ENCODE measurements around the gene TGFBR2. TPM values are rescaled to one million over a fixed set of nuclear protein-coding genes. Genes with fewer than 3 reads are reported as not detected.

The TGFBR2 gene
- total RNA-seq, 2 experiments from 2014 or later: 57.8 to 58.1 TPM

DNA sequence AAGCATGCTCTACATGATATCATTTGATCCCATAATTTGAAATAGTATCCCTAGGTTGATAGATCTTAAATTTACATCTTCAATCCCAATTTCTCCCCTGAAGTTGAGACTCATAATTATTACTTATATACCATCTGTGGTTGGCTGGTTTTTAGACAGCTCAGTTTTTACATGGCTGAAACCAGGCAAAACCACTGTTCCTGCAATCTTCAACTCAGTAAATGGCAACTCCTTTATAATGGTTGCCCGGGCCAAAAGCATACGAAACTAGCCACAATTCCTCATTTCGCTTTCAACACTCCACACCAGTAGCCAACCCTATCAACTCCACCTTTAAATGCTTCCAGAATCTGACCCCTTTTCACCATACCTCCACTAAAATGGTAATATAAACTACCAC lies 118.5 kb downstream of the TGFBR2 start:
- DNase-seq: no peak
- Mint-ChIP-seq H3K27ac (no peak overlapping the region), H3K36me3 (ENCODE audit: low read depth) (no peaks in the 10 kb centered on the region), H3K4me3 (no peak overlapping the region), H3K4me1 (ENCODE audit: low read depth) (peaks cover 10% of the 10 kb centered on the region), H3K9me3 (no peaks in the 10 kb centered on the region), H3K27me3 (ENCODE audit: low read depth) (no peaks in the 10 kb centered on the region)
- CTCF ChIA-PET: no interaction called here
- intact Hi-C loops (cut with micrococcal nuclease): no loop called here

DNA sequence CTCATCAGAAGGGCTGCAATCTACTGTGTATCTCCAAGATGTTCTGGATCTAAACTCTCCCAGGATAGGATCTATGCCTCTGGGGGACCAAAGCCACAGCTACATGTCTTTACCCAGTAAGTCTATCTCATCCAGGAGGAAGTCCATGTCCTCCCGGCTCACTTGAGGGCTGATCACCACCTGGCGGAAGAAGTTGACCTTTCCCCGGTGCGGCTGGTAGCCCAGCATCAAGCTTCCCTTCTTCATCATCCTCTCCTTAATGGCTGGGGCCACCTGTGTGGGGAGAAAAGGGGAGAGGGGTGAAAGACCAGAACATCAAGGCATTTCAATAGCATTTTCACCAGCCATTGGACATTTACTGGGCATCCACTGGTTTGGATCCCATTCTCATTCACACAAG lies 121.7 kb downstream of the TGFBR2 start:
- H3K36me3 Mint-ChIP-seq (ENCODE audit: low read depth): no peaks in the 10 kb centered on the region
- no peak overlapping the region for H3K4me3 Mint-ChIP-seq
- H3K9me3 Mint-ChIP-seq: no peaks in the 10 kb centered on the region
- no peak overlapping the region for H3K27ac Mint-ChIP-seq
- H3K27me3 Mint-ChIP-seq (ENCODE audit: low read depth): no peaks in the 10 kb centered on the region
- H3K4me1 Mint-ChIP-seq (ENCODE audit: low read depth): peaks cover 29% of the 10 kb centered on the region
- CTCF ChIA-PET: interaction anchor here (0.7 to 1.4 kb wide), 3 partner anchors 10 to 22 kb away, joined by 3 to 4 read pairs (median 3); no protein-coding TSS in a partner anchor
- intact Hi-C loops (cut with micrococcal nuclease): loop anchor here (2.0 kb wide), 1 partner anchor 31 kb away; no protein-coding TSS in a partner anchor
- no peak for DNase-seq

DNA sequence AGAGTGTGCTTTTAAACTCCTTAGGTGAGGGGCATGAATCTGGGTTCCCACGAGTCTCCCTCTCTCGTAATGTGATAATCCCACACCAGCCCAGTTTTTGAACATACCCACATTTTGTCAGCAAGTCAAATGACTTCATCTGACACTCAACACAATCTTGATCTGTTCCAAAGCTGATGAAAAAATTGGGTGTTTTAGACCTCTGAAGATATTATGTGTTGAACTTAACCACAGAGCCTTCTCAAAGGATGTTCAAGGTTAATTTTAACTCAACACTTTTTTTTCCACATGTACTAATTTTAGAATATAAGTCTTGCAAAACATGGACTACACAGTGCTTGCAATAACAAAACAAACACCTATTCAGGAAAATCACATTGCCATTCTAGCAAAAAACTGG lies 123.1 kb downstream of the TGFBR2 start:
- no peaks in the 10 kb centered on the region for H3K9me3 Mint-ChIP-seq
- H3K4me3 Mint-ChIP-seq: no peak overlapping the region
- no peak overlapping the region for H3K27ac Mint-ChIP-seq
- intact Hi-C loops (cut with micrococcal nuclease): loop anchor here (2.0 kb wide), 1 partner anchor 33 kb away; no protein-coding TSS in a partner anchor
- no peaks in the 10 kb centered on the region for H3K36me3 Mint-ChIP-seq (ENCODE audit: low read depth)
- CTCF ChIA-PET: no interaction called here
- no peak for DNase-seq
- H3K4me1 Mint-ChIP-seq (ENCODE audit: low read depth): peaks cover 39% of the 10 kb centered on the region
- H3K27me3 Mint-ChIP-seq (ENCODE audit: low read depth): no peaks in the 10 kb centered on the region

DNA sequence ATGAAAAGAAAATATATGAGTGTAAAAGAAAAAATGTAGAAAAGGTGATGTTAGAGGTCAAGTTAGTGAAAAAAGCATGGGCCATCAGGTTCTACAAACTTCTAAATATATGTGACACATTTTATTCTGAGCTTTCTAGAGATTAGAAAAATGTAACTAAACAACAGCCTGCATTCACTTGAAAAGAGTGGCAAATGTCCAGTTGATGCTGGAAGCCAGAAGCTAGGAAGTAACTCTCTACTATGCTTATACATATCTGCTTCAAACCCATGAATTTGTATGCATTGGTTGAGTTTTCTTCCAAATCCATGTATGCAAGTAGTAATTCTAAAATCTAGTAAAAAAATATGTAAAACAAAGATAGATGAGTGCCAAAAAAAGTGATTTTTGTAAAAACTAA lies 123.5 kb downstream of the TGFBR2 start:
- peaks cover 43% of the 10 kb centered on the region for H3K4me1 Mint-ChIP-seq (ENCODE audit: low read depth)
- no peaks in the 10 kb centered on the region for H3K36me3 Mint-ChIP-seq (ENCODE audit: low read depth)
- H3K27ac Mint-ChIP-seq: no peak overlapping the region
- CTCF ChIA-PET: no interaction called here
- no peaks in the 10 kb centered on the region for H3K27me3 Mint-ChIP-seq (ENCODE audit: low read depth)
- no peak for DNase-seq
- no peak overlapping the region for H3K4me3 Mint-ChIP-seq
- no peaks in the 10 kb centered on the region for H3K9me3 Mint-ChIP-seq
- intact Hi-C loops (cut with micrococcal nuclease): loop anchor here (2.0 kb wide), 2 partner anchors 13 to 33 kb away; no protein-coding TSS in a partner anchor

DNA sequence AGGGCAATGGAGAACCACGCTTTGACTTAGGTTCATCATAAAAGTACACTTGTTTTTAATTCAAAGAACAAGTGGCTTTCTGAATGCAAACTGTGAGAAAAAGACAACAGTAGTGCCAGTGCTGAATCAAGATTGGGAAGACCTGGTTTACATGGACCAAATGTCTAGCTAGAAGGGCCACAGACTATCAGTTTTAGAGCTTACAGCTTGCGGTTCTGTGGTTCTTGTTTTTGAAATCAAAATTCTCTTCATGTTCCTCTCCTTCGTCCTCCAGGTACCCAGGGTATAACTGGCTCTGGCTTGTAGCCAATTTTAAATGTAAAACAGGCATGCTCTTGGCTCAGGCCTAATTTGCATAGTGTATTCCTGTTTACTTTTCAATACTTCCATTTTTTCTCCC lies 124.6 kb downstream of the TGFBR2 start:
- Mint-ChIP-seq H3K36me3 (ENCODE audit: low read depth) (no peaks in the 10 kb centered on the region), H3K9me3 (no peaks in the 10 kb centered on the region), H3K4me1 (ENCODE audit: low read depth) (peaks cover 44% of the 10 kb centered on the region), H3K27me3 (ENCODE audit: low read depth) (no peaks in the 10 kb centered on the region), H3K4me3 (no peak overlapping the region), H3K27ac (no peak overlapping the region)
- CTCF ChIA-PET: no interaction called here
- DNase-seq: no peak
- intact Hi-C loops (cut with micrococcal nuclease): loop anchor here (2.0 kb wide), 1 partner anchor 14 kb away; no protein-coding TSS in a partner anchor

DNA sequence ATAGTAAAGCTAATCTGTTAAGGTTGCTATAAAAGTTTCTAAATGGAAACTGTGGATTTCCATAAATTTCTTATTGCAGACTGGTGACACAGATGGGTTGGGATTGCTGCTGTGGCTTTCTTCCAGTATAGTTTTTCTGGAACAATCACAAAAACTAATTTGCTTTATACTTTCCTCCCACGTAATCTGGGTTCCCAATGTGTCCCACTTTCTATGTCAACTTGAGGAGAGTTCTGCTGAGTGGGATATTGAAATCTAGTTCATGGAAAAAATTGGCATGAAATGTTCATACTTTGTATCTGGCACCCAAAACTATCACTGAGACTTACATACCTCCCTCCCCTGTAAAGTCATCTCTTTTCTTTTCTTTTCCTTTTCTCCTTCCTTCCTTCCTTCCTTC lies 126.8 kb downstream of the TGFBR2 start:
- Mint-ChIP-seq H3K4me3 (no peak overlapping the region), H3K4me1 (ENCODE audit: low read depth) (peaks cover 54% of the 10 kb centered on the region), H3K9me3 (no peaks in the 10 kb centered on the region), H3K36me3 (ENCODE audit: low read depth) (no peaks in the 10 kb centered on the region), H3K27ac (no peak overlapping the region), H3K27me3 (ENCODE audit: low read depth) (no peaks in the 10 kb centered on the region)
- CTCF ChIA-PET: interaction anchor here (0.7 to 1.8 kb wide), 3 partner anchors 13 to 104 kb away, joined by 3 to 4 read pairs (median 3); no protein-coding TSS in a partner anchor
- DNase-seq: no peak
- intact Hi-C loops (cut with micrococcal nuclease): no loop called here

DNA sequence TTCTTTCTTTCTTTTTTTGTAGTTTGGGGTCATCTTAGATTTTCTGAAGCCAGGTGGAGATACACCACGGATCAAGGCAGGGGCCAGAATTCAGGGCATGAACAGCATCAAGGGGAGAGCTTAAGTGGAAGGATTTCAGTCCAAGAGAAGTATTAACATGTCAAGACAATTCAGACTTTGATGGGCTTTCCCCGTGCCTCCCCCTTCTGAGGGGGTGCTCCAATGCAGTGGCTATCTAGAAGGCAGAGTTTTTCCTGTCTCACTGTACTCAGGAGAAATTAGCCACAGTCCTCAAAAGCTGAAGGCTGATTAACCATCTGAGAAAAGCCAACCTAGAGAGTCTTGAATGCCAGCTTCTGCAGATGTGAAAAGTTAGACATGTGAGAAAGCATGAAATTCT lies 127.3 kb downstream of the TGFBR2 start:
- H3K4me3 Mint-ChIP-seq: no peak overlapping the region
- H3K36me3 Mint-ChIP-seq (ENCODE audit: low read depth): no peaks in the 10 kb centered on the region
- no peaks in the 10 kb centered on the region for H3K9me3 Mint-ChIP-seq
- CTCF ChIA-PET: interaction anchor here (0.7 to 1.8 kb wide), 6 partner anchors 14 to 534 kb away, joined by 3 to 6 read pairs (median 3); no protein-coding TSS in a partner anchor
- peaks cover 59% of the 10 kb centered on the region for H3K4me1 Mint-ChIP-seq (ENCODE audit: low read depth)
- DNase-seq: no peak
- no peak overlapping the region for H3K27ac Mint-ChIP-seq
- intact Hi-C loops (cut with micrococcal nuclease): no loop called here
- H3K27me3 Mint-ChIP-seq (ENCODE audit: low read depth): no peaks in the 10 kb centered on the region

DNA sequence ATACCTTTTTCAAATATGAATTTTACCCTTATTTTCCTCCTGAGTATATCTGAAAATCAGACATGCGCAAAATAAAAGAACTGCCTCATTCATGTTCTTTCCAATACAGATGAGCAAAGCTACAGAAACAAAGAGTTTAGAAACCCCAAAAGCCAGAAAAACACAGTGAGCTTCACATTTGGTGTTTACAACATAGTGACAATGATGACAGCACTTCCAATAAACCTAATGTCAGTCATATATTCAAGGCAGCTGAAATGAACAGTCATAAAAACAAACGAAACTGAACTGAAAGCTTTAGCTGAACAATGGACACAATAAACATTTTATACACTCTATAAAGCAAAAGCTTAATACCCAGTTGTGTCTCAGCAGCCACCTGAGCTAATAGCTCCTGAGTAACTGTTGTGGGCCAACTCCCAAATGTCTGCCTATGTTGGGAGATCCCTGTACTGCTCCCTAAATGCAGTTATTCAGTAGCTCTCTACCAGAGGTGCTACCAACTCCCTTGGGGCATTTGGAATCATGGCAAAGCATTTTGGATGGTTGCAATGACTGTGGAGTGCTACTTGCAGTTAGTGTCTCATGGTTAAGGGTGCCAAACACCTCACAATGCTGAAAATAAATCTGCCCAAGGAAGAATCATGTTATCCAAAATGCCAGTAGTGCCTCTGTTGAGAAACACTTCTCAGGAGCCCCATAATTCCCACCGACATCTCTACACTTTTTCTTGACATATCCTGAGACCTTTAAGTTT lies 131.5 kb downstream of the TGFBR2 start:
- DNase-seq: no peak
- CTCF ChIA-PET: interaction anchor here (0.6 kb wide), 3 partner anchors 45 to 305 kb away, joined by 3 to 5 read pairs (median 5); no protein-coding TSS in a partner anchor
- H3K4me3 Mint-ChIP-seq: no peak overlapping the region
- intact Hi-C loops (cut with micrococcal nuclease): loop anchor here (2.0 to 5.0 kb wide), 3 partner anchors 53 to 1051 kb away; no protein-coding TSS in a partner anchor
- H3K27ac Mint-ChIP-seq: peak overlapping the region; percentile 74
- H3K27me3 Mint-ChIP-seq (ENCODE audit: low read depth): no peaks in the 10 kb centered on the region
- H3K36me3 Mint-ChIP-seq (ENCODE audit: low read depth): no peaks in the 10 kb centered on the region
- no peaks in the 10 kb centered on the region for H3K9me3 Mint-ChIP-seq
- H3K4me1 Mint-ChIP-seq (ENCODE audit: low read depth): peaks cover 42% of the 10 kb centered on the region

DNA sequence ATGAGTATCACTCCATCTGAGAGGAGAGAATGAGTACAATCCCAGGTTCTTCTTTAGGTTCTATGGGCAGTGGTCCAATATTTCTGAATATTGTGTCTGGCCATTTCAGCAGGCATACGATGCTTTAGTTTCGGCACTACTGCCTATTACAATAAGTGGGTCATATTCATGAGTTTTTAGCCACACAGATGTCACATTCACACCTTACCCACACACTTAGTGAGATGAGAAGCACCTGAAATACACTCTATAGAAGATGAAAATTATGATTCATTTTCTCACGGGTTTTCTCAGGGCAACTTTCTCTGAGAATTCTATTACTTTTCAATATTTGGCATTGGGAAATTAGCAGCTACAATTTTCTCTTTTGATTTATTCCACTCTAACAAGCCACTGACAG lies 132.2 kb downstream of the TGFBR2 start:
- Mint-ChIP-seq H3K27ac (no peak overlapping the region), H3K9me3 (no peaks in the 10 kb centered on the region)
- CTCF ChIA-PET: no interaction called here

DNA sequence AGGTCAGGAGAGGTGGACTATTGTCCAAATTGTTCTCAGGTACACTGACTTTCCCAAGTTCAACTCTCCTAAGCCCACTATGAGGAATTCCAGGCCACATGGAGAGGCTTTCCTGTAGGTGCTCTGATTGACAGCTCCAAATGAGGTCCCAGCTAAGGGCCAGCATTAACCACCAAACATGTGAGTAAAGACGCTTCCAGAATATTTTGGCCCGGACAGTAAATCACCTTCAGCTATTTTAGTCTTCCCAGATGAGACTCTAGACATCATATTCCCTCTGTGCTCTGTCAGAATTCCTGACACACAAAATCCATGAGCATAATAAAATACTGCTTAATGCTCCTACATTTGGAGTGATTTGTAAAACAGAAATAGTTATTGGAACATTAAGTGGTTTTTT lies 135.5 kb downstream of the TGFBR2 start:
- intact Hi-C loops (cut with micrococcal nuclease): no loop called here
- H3K9me3 Mint-ChIP-seq: no peaks in the 10 kb centered on the region
- no peaks in the 10 kb centered on the region for H3K36me3 Mint-ChIP-seq (ENCODE audit: low read depth)
- CTCF ChIA-PET: interaction anchor here (0.6 to 0.7 kb wide), 3 partner anchors 10 to 510 kb away, joined by 3 to 4 read pairs (median 3); no protein-coding TSS in a partner anchor
- H3K4me3 Mint-ChIP-seq: no peak overlapping the region
- H3K27ac Mint-ChIP-seq: no peak overlapping the region
- no peaks in the 10 kb centered on the region for H3K27me3 Mint-ChIP-seq (ENCODE audit: low read depth)
- H3K4me1 Mint-ChIP-seq (ENCODE audit: low read depth): peaks cover 39% of the 10 kb centered on the region
- no peak for DNase-seq

More for the DNA sequence above, 132.2 kb downstream of the TGFBR2 start:
- Mint-ChIP-seq H3K4me3 (no peak overlapping the region), H3K4me1 (ENCODE audit: low read depth) (peaks cover 43% of the 10 kb centered on the region), H3K36me3 (ENCODE audit: low read depth) (no peaks in the 10 kb centered on the region), H3K27me3 (ENCODE audit: low read depth) (no peaks in the 10 kb centered on the region)
- intact Hi-C loops (cut with micrococcal nuclease): loop anchor here (2.0 to 5.0 kb wide), 3 partner anchors 54 to 1051 kb away; no protein-coding TSS in a partner anchor
- no peak for DNase-seq

DNA sequence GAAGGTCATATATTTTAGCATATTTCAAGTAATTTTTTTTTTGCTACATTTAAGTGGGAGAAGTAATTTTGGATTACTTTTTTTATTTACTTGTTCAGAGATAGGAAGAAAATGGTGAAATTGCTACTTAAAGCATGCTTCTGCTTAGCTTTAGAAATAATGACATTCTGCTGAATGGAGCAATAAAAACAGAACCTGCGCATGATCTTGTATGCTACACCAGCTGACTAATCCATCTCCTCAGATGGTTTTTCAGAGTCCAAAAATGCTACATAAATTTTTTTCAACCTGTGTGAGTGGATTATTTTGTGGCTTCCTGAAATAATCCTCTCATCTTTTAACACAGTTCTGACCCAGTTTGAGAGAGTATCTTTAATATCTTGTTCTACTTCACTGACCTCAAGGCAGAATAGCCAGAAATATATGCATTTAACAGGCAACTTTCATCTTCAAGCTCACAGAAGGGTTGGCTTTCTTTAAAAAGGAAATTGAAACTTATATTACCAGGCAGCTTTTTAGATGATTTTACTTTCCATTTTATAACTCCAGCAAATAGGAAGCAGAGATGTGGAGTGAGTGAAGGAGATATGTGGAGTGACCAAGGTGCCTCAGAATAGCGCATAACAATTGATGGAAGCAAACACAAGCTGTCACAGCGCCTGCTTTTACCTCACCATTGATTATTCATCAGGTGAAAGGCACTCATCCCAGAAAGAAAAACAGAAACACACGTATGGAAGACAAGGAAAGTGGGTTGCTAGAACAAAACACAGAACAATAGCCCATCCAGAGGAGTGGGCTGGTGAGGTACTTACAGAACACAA lies 136.6 kb downstream of the TGFBR2 start:
- DNase-seq: no peak
- Mint-ChIP-seq H3K4me1 (ENCODE audit: low read depth) (peaks cover 35% of the 10 kb centered on the region), H3K9me3 (no peaks in the 10 kb centered on the region)

More for the DNA sequence above, 136.6 kb downstream of the TGFBR2 start:
- peak overlapping the region; percentile 0 for H3K4me3 Mint-ChIP-seq
- intact Hi-C loops (cut with micrococcal nuclease): no loop called here
- CTCF ChIA-PET: interaction anchor here (0.6 to 0.9 kb wide), 2 partner anchors 16 to 356 kb away, joined by 3 read pairs; no protein-coding TSS in a partner anchor
- peak overlapping the region; percentile 15 for H3K27ac Mint-ChIP-seq
- no peaks in the 10 kb centered on the region for H3K36me3 Mint-ChIP-seq (ENCODE audit: low read depth)
- H3K27me3 Mint-ChIP-seq (ENCODE audit: low read depth): no peaks in the 10 kb centered on the region

All from activated naive CD4-positive, alpha-beta T cell treated with anti-CD3 and anti-CD28 coated beads for 36 hours (primary cell).